H1 (cell line): ENCODE results near the gene NDUFA13.

Source experiments
- CHD2 ChIP-seq: IDR thresholded peaks from 2 replicates; pipeline ENCODE4 v1.6.1; 2012; ENCODE audit warnings: low read length, improper control_type of control experiment
- CREB1 ChIP-seq: IDR thresholded peaks from 2 replicates; pipeline ENCODE4 v1.6.1; 2012; ENCODE audit warnings: inconsistent platforms
- CTCF ChIP-seq, 3 experiments: IDR thresholded peaks; 1 replicate in 2 of 3; 2 replicates in 1 of 3; pipeline versions ENCODE4 v1.5.1 to v1.6.1; 2011; ENCODE audit warnings: low read length in 3 of 3, mild to moderate bottlenecking in 3 of 3, inconsistent platforms in 2 of 3, low read depth in 1 of 3, moderate library complexity in 1 of 3; ENCODE audit not compliant: insufficient read depth in 1 of 3; ENCODE audit errors: control extremely low read depth in 1 of 3
- EP300 ChIP-seq, 2 experiments: IDR thresholded peaks; 1 replicate in 1 of 2; 2 replicates in 1 of 2; pipeline ENCODE4 v1.6.1; 2011 to 2012; ENCODE audit warnings: low read depth in 2 of 2, low read length in 2 of 2, mild to moderate bottlenecking in 2 of 2, borderline replicate concordance in 1 of 2, inconsistent platforms in 1 of 2, moderate library complexity in 1 of 2
- GTF2F1 ChIP-seq: IDR thresholded peaks from 2 replicates; pipeline ENCODE4 v1.6.1; 2012; ENCODE audit warnings: low read depth, low read length, improper control_type of control experiment, borderline replicate concordance
- KDM4A ChIP-seq: IDR thresholded peaks from one replicate; pipeline ENCODE4 v1.7.1; 2012; ENCODE audit warnings: low read depth, mild to moderate bottlenecking, moderate library complexity, low read length, inconsistent platforms; ENCODE audit not compliant: severe bottlenecking
- KDM5A ChIP-seq: fragments of 200-600 bp; IDR thresholded peaks from 2 replicates; pipeline ENCODE4 v1.7.1; 2012; ENCODE audit warnings: mild to moderate bottlenecking, low read length, inconsistent platforms, mixed read lengths
- MAFK ChIP-seq: IDR thresholded peaks from 2 replicates; pipeline ENCODE4 v1.6.1; 2012; ENCODE audit warnings: low read depth, mild to moderate bottlenecking, improper control_type of control experiment, low read length
- POLR2A ChIP-seq, 2 experiments: IDR thresholded peaks; 1 replicate in 1 of 2; 2 replicates in 1 of 2; pipeline ENCODE4 v1.6.1; 2011; ENCODE audit warnings: low read depth in 2 of 2, low read length in 2 of 2, mild to moderate bottlenecking in 2 of 2; ENCODE audit errors: control extremely low read depth in 1 of 2
- POLR2AphosphoS5 ChIP-seq: IDR thresholded peaks from 2 replicates; pipeline ENCODE4 v1.6.1; 2011; ENCODE audit warnings: low read depth, low read length
- SP1 ChIP-seq: IDR thresholded peaks from 2 replicates; pipeline ENCODE4 v1.6.1; 2011; ENCODE audit warnings: low read depth, low read length
- TAF1 ChIP-seq: IDR thresholded peaks from 2 replicates; pipeline ENCODE4 v1.6.1; 2011; ENCODE audit warnings: mild to moderate bottlenecking, low read depth, low read length

GRCh38 chr19:19482809-19483596 is 33.0 kb upstream of the NDUFA13 start:
- TF ChIP-seq CTCF (IDR thresholded peaks at IDR 0.05; ENCODE audit: control extremely low read depth in 1 of 3, insufficient read depth in 1 of 3, low read depth in 1 of 3, low read length in 3 of 3) (no peak), EP300 (IDR thresholded peaks at IDR 0.05; ENCODE audit: borderline replicate concordance in 1 of 2, low read depth in 2 of 2, low read length in 2 of 2) (no peak), POLR2AphosphoS5 (no peak), POLR2A (IDR thresholded peaks at IDR 0.05; ENCODE audit: control extremely low read depth in 1 of 2, low read depth in 2 of 2, low read length in 2 of 2) (no peak), CHD2 (no peak), TAF1 (no peak), SP1 (no peak), GTF2F1 (no peak), MAFK (no peak), CREB1 (no peak), KDM5A (no peak), KDM4A (no peak)
